HFF-Myc (cell line): ENCODE measurements around the gene DDX18.

Source experiments
- DNase-seq: peaks from one replicate; pipeline ENCODE4 v3.0.0-alpha.2; 2011; ENCODE audit warnings: low read depth; ENCODE audit errors: extremely low read depth
- H3K4me3 ChIP-seq: replicated peaks from 2 replicates; pipeline ENCODE4 v1.5.1; 2011; ENCODE audit warnings: low read depth, mild to moderate bottlenecking, control low read depth, low read length
- CTCF ChIP-seq: IDR thresholded peaks from 2 replicates; pipeline ENCODE4 v1.5.1; 2012; ENCODE audit warnings: mild to moderate bottlenecking, low read depth, low read length, control low read depth; ENCODE audit errors: missing control alignments

Gene DDX18

DNA sequence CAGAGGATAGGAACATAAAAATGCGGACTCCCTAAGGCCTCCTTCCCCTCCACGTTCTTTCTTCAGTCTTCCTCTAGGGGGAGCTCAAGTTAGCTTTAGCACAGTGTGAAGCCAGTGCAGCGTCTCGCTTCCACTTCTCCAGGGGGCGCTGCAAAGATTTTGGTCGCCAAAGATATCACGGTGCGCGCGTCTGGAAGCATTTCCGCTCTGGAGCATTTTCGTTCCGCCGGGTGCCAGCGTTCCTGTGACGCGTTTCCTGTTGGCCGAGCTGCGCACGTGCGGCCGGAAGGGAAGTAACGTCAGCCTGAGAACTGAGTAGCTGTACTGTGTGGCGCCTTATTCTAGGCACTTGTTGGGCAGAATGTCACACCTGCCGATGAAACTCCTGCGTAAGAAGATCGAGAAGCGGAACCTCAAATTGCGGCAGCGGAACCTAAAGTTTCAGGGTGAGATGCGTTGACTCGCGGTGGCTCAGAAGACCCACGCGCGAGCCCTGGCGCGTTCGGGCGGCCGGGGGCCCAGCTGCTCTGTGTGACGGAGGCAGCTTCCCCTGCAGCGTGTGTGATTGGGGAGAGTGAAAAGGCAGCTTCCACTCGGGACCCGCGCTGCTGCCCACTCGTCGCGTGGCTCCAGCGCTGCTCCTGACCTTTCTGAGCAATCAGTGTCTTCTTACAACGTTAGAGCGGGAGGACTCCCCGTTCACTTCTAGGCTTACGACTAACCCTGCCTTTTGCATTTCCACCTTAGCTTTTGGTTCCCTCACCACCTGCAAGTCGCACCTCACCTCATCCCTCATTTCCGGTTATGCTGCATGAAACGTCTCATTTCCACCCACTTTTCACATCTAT lies at the start of gene DDX18:
TSS of gene DDX18 (plus strand) at position 275 of the 848 bp plus-strand sequence. CDS start at position 362, 87 bp downstream.
- peak; percentile 100 for TF ChIP-seq CTCF
- peak within 1 kb of the TSS; percentile 87 for H3K4me3 ChIP-seq
- peak; percentile 97 for DNase-seq

GRCh38 chr2:117770730-117771129 lies 43.8 kb upstream of the DDX18 start:
- DNase-seq, result no peak
- no peak overlapping the region for H3K4me3 ChIP-seq
- no peak for TF ChIP-seq CTCF

DNA sequence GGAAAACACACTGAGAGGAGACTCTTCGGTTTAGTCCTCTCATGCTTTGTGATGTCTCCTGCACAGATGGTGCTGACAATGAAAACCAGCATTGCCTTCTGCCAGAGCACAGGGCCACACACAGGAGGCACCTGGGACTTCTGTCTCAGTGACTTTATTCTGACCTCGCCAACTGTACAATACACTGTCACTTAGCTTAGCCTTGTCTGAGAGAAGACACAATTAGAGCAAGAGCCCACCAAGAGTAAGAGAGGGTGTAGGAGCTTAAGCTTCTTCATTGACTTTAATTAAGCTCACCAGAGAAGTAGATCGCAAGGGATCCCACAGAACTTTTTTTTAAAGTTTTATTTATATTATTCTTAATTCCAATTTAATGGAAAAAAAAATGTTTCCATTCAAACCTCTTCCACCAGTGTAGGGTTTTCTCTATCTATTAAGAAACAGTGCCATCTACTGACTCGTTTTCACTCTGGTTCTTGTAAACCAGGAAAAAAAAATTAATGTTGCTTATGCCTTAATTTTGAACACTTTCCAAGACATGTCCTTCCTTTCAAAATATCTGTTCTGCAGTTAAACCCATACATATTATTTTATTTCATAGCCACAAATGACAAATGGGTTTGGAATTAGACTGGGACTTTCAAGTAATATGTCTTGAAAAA lies 42.4 kb upstream of the DDX18 start:
- H3K4me3 ChIP-seq, result no peak overlapping the region
- peak; percentile 29 for DNase-seq
- TF ChIP-seq CTCF, result no peak

- H3K4me3 ChIP-seq, result no peak overlapping the region
- TF ChIP-seq CTCF, result no peak
- peak; percentile 31 for DNase-seq
Measured at GRCh38 chr2:117774716-117775115, 39.8 kb upstream of the DDX18 start.

- H3K4me3 ChIP-seq, result no peak overlapping the region
- no peak for DNase-seq
- TF ChIP-seq CTCF, result no peak
Measured at GRCh38 chr2:117775703-117776219, 38.7 kb upstream of the DDX18 start.

GRCh38 chr2:117776888-117777287 lies 37.6 kb upstream of the DDX18 start:
- no peak overlapping the region for H3K4me3 ChIP-seq
- no peak for TF ChIP-seq CTCF
- DNase-seq, result no peak
